ENCODE data around the gene ZNF32. TPM values are rescaled to one million over a fixed set of nuclear protein-coding genes. Genes with fewer than 3 reads are reported as not detected.

Gene ZNF32
- total RNA-seq, 1 donor from 2014 or later: 51.1 TPM

- no peak for DNase-seq (ENCODE audit: extremely low spot score in 2 of 2)
- intact Hi-C loops (cut with DNase I): no loop called here
- Histone ChIP-seq H3K4me1 (no peaks in the 10 kb centered on the region), H3K27ac (no peak overlapping the region), H3K4me3 (no peak overlapping the region), H3K9me3 (no peaks in the 10 kb centered on the region), H3K36me3 (no peaks in the 10 kb centered on the region), H3K27me3 (no peaks in the 10 kb centered on the region)
- TF ChIP-seq POLR2A (IDR thresholded peaks at IDR 0.05) (no peak), POLR2AphosphoS5 (IDR thresholded peaks at IDR 0.05; ENCODE audit: insufficient read depth in 1 of 2, low read depth in 1 of 2) (no peak), CTCF (IDR thresholded peaks at IDR 0.05) (no peak)
These were observed 20.7 kb downstream of the ZNF32 start for GRCh38 chr10:43627942-43628341.

GRCh38 chr10:43623351-43623750 lies 25.3 kb downstream of the ZNF32 start:
- Histone ChIP-seq H3K27me3 (no peaks in the 10 kb centered on the region), H3K4me1 (peaks cover 6% of the 10 kb centered on the region), H3K4me3 (peak overlapping the region in 1 of 2 donors; percentile 13), H3K27ac (no peak overlapping the region), H3K36me3 (no peaks in the 10 kb centered on the region), H3K9me3 (no peaks in the 10 kb centered on the region)
- intact Hi-C loops (cut with DNase I): no loop called here
- no peak for DNase-seq (ENCODE audit: extremely low spot score in 2 of 2)
- TF ChIP-seq CTCF (IDR thresholded peaks at IDR 0.05) (no peak), POLR2A (IDR thresholded peaks at IDR 0.05) (no peak), POLR2AphosphoS5 (IDR thresholded peaks at IDR 0.05; ENCODE audit: insufficient read depth in 1 of 2, low read depth in 1 of 2) (no peak)

GRCh38 chr10:43622038-43622437 lies 26.6 kb downstream of the ZNF32 start:
- no peak overlapping the region for H3K27ac ChIP-seq
- H3K4me3 ChIP-seq: no peak overlapping the region
- DNase-seq (ENCODE audit: extremely low spot score in 2 of 2): no peak
- intact Hi-C loops (cut with DNase I): no loop called here
- TF ChIP-seq POLR2AphosphoS5 (IDR thresholded peaks at IDR 0.05; ENCODE audit: insufficient read depth in 1 of 2, low read depth in 1 of 2): no peak
- TF ChIP-seq POLR2A (IDR thresholded peaks at IDR 0.05): no peak
- TF ChIP-seq CTCF (IDR thresholded peaks at IDR 0.05): no peak
- H3K9me3 ChIP-seq: peaks cover 4% of the 10 kb centered on the region
- no peaks in the 10 kb centered on the region for H3K27me3 ChIP-seq
- peaks cover 6% of the 10 kb centered on the region for H3K4me1 ChIP-seq
- H3K36me3 ChIP-seq: peaks cover 0 to 5% of the 10 kb centered on the region in 2 donors

GRCh38 chr10:43619368-43619767 lies 29.3 kb downstream of the ZNF32 start:
- Histone ChIP-seq H3K27ac (no peak overlapping the region), H3K9me3 (peaks cover 13% of the 10 kb centered on the region), H3K36me3 (peaks cover 0 to 28% of the 10 kb centered on the region in 2 donors), H3K4me1 (peaks cover 6% of the 10 kb centered on the region), H3K4me3 (no peak overlapping the region), H3K27me3 (no peaks in the 10 kb centered on the region)
- intact Hi-C loops (cut with DNase I): no loop called here
- DNase-seq (ENCODE audit: extremely low spot score in 2 of 2): no peak
- TF ChIP-seq CTCF (IDR thresholded peaks at IDR 0.05) (no peak), POLR2AphosphoS5 (IDR thresholded peaks at IDR 0.05; ENCODE audit: insufficient read depth in 1 of 2, low read depth in 1 of 2) (no peak), POLR2A (IDR thresholded peaks at IDR 0.05) (no peak)

- Histone ChIP-seq H3K9me3 (peaks cover 13% of the 10 kb centered on the region), H3K4me1 (peaks cover under 1% of the 10 kb centered on the region), H3K27me3 (no peaks in the 10 kb centered on the region), H3K36me3 (peaks cover 0 to 41% of the 10 kb centered on the region in 2 donors), H3K4me3 (no peak overlapping the region), H3K27ac (no peak overlapping the region)
- TF ChIP-seq POLR2AphosphoS5 (IDR thresholded peaks at IDR 0.05; ENCODE audit: insufficient read depth in 1 of 2, low read depth in 1 of 2): no peak
- intact Hi-C loops (cut with DNase I): no loop called here
- DNase-seq (ENCODE audit: extremely low spot score in 2 of 2): no peak
These were observed 31.8 kb downstream of the ZNF32 start for GRCh38 chr10:43616697-43617370.
